HFF-Myc (cell line): ENCODE results near the gene SLC39A5.

Experiments used
- DNase-seq: peaks from one replicate; pipeline ENCODE4 v3.0.0-alpha.2; 2011; ENCODE audit warnings: low read depth; ENCODE audit errors: extremely low read depth
- H3K4me3 ChIP-seq: replicated peaks from 2 replicates; pipeline ENCODE4 v1.5.1; 2011; ENCODE audit warnings: low read depth, mild to moderate bottlenecking, control low read depth, low read length
- CTCF ChIP-seq: IDR thresholded peaks from 2 replicates; pipeline ENCODE4 v1.5.1; 2012; ENCODE audit warnings: mild to moderate bottlenecking, low read depth, low read length, control low read depth; ENCODE audit errors: missing control alignments

The SLC39A5 gene

DNA sequence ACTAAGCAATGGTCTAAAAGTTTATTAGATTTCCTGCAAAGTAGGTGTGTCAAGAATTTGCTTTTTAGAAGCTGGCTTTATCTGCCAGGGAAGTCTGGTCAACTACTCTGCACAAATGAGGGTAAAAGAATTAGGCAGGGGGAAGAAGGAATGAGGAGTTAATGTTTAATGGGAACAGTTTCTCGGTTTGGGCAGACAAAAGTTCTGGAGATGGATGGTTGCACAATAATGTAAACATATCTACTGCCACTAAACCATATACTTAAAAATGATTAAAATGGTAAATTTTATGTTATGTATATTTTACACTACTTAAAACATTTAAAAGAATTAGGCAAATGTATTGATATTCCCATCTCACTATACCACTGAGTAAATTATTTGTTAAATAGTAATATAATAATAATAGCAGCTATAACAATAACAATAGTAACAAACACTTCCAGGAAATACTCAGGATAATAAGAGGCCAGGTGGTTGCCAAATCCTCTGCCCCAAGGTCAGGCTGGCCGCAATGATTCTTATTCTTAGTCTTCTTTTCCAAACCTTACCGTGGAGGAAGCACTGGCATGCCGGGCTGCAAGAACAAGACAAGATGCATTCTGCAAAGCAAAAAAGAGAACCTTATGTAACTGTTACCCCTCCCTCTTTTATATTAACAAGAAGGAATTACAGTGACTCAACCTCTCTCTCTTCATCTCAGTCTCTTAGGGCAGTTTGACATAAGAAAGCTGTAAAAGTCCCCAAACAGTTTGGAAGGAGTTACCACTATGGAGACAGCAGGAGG lies 56.4 kb downstream of the SLC39A5 start:
- H3K4me3 ChIP-seq = no peak overlapping the region
- TF ChIP-seq CTCF = no peak
- DNase-seq = no peak
